Stimulated activated CD4-positive, alpha-beta T cell treated with anti-CD3 and anti-CD28 coated beads, Interleukin-12 subunit alpha, Interleukin-12 subunit beta, amount 100 ng/mL, for 4 hours (primary cell): ENCODE data around the gene CHRM1.
"Not testable (repeated sequence)": the region's sequence is repeated elsewhere in the genome, so short reads cannot be mapped to it uniquely, and the experiment has no call there.

Experiments used
- DNase-seq: peaks from one replicate; pipeline ENCODE4 v3.0.0-alpha.2; 2020

Gene CHRM1

GRCh38 chr11:62863687-62864335, 57.4 kb downstream of the CHRM1 start:
- DNase-seq, result no peak

GRCh38 chr11:62861564-62862192, 59.5 kb downstream of the CHRM1 start:
- not testable (repeated sequence) for DNase-seq

- no peak for DNase-seq
These were observed 60.2 kb downstream of the CHRM1 start for GRCh38 chr11:62860835-62861563.

GRCh38 chr11:62859281-62859703, 61.9 kb downstream of the CHRM1 start:
- DNase-seq, result not testable (repeated sequence)
